ENCODE results near the gene RIC8B.
"Not testable (repeated sequence)": the region's sequence is repeated elsewhere in the genome, so short reads cannot be mapped to it uniquely, and the experiment has no call there.

RIC8B gene

DNA sequence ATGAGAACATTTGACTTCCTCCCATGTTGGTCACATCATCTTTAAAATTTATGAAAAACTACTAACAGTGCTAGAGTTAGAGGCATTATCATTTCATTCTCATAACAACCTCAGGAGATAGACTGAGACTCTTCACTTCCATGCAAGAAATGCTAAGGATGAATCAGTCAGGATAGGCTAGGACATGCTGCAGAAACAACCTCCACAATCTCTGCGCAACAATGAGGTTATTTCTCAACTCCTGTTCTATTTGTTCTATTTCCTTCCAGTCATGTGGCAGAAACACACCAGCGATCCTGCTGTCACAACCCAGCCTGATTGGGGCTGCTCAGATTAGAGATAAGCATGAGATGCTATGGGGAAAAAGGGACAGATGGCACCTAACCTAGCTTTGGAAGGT, 132.2 kb downstream of the RIC8B start:
- DNase-seq = no peak

GRCh38 chr12:106907411-106907810, 132.9 kb downstream of the RIC8B start:
- no peak for DNase-seq

- DNase-seq = no peak
Measured at GRCh38 chr12:106907846-106908245, 133.4 kb downstream of the RIC8B start.

- no peak for DNase-seq
Measured at GRCh38 chr12:106908561-106908960, 134.1 kb downstream of the RIC8B start.

DNA sequence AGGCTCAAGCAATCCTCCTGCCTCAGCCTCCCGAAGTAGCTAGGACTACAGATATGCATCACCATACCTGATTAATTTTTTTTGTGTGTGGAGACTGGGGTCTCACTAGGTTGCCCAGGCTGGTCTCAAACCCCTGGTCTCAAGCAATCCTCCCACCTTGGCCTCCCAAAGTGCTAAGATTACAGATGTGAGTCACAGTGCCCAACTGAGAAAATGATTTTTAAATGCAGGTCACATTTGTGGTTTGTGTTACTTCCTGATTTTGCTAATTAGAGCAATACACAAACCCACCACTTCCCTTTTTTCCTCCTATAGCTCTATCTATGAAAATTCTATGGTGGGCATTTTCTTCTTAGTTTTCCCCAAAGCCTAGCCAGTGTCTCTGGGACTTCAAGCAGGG, 135.7 kb downstream of the RIC8B start:
- peak; percentile 96 for DNase-seq

DNA sequence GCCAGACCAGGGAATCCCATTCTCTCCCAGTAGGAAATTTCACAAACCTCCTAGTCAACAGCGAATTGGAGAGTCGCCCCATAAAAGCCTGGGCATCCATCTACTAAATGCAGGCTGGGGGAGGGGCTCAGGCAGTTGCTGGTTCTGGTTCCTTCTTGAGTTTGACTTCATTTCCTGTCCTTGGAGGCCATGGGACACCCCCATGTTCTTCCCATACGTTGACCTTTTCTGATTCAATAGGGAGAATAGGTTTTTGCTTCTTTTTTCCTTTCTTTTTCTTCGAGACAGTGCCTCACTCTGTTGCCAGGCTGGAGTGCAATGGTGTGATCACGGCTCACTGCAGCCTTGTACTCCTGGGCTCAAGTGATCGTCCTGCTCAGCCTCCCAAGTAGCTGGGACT, 137.1 kb downstream of the RIC8B start:
- no peak for DNase-seq

DNA sequence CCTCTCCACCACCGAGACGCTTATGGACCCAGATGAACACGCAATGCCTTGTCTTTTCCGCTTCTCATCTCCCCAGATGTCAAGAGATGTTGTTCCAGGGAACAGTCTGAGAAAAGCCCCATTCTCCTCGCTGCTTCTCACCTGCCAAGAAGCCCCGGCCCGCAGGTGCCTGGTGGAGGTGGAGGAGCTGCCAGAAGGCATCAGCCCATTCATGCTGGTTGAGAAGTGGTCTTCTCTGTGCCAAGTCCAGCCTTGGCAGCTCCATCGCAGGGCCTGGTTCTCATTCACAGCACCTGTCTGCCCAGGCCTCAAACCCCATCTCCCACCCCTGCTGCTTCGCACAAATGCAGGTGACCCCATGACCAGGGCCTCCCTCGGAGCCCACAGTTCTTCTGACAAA, 139.0 kb downstream of the RIC8B start:
- no peak for DNase-seq

GRCh38 chr12:106914796-106915634, 140.5 kb downstream of the RIC8B start:
- no peak for DNase-seq

- no peak for DNase-seq
Measured at GRCh38 chr12:106915635-106916026, 141.1 kb downstream of the RIC8B start.

DNA sequence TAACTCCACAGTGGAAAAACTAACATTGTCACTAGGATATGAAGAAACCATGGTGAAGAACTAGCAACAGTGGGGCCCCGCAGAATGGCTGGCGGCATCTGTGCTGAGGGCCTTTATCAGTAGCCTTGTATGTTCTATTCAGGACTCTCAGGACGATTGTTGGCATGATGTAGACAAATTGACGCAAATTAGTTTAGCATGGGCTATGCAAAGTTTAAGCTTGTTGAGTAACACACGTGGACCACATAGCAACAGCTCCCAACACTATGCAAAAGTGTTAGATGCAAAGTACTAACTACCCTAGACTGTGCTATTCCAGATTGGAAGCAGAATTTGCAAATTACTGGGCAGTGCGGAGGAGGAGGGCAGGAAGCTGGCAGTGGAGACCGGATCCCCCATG, 143.0 kb downstream of the RIC8B start:
- no peak for DNase-seq

DNA sequence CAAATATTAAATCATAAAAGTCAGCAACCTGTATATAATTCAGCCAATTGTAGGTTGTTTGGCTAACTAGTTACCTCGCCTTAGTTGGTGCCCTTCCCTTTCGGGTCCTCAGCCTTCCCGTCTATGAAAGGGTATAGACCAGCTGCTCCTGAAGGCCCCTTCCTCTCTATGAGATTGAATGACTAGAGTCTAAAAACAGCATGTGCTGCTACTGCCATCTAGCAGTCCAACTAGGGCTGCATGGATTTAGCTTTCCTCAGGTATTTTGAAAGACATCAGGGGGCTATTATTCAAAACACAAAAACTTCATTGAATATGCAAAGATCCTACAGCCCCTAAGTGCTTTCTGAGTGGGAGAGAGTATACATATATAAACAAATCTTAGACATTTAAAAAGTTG, 144.3 kb downstream of the RIC8B start:
- DNase-seq = no peak

- DNase-seq = peak; percentile 19
Measured at GRCh38 chr12:106919910-106920544, 145.5 kb downstream of the RIC8B start.

DNA sequence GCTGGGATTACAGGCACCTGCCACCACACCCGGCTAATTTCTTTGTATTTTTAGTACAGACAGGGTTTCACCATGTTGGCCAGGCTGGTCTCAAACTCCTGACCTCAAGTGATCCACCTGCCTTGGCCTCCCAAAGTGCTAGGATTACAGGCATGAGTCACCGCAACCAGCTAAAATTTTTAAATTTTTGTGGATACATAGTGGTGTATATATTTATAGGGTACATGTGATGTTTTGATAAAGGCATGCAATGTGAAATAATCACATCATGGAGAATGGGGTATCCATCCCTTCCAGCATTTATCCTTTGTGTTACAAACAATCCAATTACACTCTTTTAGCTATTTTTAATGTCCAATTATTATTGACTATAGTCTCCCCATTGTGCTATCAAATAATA, 147.5 kb downstream of the RIC8B start:
- not testable (repeated sequence) for DNase-seq

- not testable (repeated sequence) for DNase-seq
Measured at GRCh38 chr12:106923594-106923993, 149.1 kb downstream of the RIC8B start.

- DNase-seq = no peak
Measured at GRCh38 chr12:106924268-106924861, 149.9 kb downstream of the RIC8B start.

DNA sequence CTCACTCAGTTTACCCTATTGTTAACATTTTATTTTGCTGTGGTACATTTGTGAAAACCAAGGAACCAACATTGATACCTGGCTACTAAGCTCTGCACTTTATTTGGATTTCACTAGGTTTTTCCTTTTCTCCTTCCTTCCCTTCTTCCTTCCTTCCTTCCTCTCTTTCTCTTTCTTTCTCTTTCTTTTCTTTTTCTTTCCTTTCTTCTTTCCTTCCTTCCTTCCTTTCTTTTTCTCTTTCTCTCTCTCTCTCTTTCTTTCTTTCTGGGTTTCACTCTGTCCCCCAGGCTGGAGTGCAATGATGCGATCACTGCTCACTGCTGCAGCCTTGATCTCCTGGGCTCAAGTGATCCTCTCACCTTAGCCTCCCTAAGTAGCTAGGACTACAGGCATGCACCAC, 152.2 kb downstream of the RIC8B start:
- DNase-seq = no peak

DNA sequence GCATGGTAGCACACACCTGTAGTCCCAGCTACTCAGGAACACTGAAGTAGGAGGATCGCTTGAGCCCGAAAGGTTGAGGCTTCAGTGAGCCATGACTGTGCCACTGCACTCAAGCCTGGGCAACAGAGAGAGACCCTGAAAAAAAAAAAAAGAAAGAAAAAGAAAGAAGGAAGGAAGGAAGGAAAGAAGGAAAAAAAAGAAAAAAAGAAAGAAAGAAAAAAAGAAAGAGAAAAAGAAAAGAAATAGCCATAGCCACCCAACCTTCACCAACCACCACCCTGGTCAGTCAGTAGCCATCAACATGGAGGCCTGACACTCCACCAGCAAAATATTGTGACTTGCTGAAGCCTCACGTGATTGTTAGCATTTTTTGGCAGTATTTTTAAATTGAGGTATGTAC, 159.8 kb downstream of the RIC8B start:
- no peak for DNase-seq

Measured in MV-4-11 (cell line).